ENCODE results near the gene ZAP70. TPM values are rescaled to one million over a fixed set of nuclear protein-coding genes. Genes with fewer than 3 reads are reported as not detected.

ZAP70 gene
- total and polyA plus RNA-seq, 5 donors, result 0.62 to 1.5 (median 1.2) TPM

GRCh38 chr2:97774425-97774824 lies 61.0 kb downstream of the ZAP70 start:
- no peak overlapping the region for H3K4me3 ChIP-seq (ENCODE audit: low read length)
- H3K4me1 ChIP-seq (ENCODE audit: control insufficient read depth, insufficient read depth, low read length), result no peaks in the 10 kb centered on the region
- ATAC-seq (peak; percentile 36 to 74), DNase-seq (no peak)
- intact Hi-C loops (cut with DNase I), result no loop called here
- no peaks in the 10 kb centered on the region for H3K27me3 ChIP-seq (ENCODE audit: control insufficient read depth, insufficient read depth)
- H3K27ac ChIP-seq (ENCODE audit: low read length), result no peak overlapping the region
- WGBS, result 43% methylated on average over 7 of the region's 7 CpGs
- no peaks in the 10 kb centered on the region for H3K9me3 ChIP-seq (ENCODE audit: control insufficient read depth, low read length)

GRCh38 chr2:97775074-97775473 lies 61.7 kb downstream of the ZAP70 start:
- Histone ChIP-seq H3K4me1 (ENCODE audit: control insufficient read depth, insufficient read depth, low read length) (no peaks in the 10 kb centered on the region), H3K9me3 (ENCODE audit: control insufficient read depth, low read length) (no peaks in the 10 kb centered on the region), H3K4me3 (ENCODE audit: low read length) (no peak overlapping the region), H3K27me3 (ENCODE audit: control insufficient read depth, insufficient read depth) (no peaks in the 10 kb centered on the region), H3K27ac (ENCODE audit: low read length) (no peak overlapping the region)
- intact Hi-C loops (cut with DNase I), result no loop called here
- ATAC-seq (peak; percentile 27 to 73), DNase-seq (no peak)
- 65% methylated on average over 11 of the region's 11 CpGs for WGBS

GRCh38 chr2:97779141-97779540 lies 65.8 kb downstream of the ZAP70 start:
- ATAC-seq (no peak), DNase-seq (no peak)
- Histone ChIP-seq H3K27me3 (ENCODE audit: control insufficient read depth, insufficient read depth) (no peaks in the 10 kb centered on the region), H3K27ac (ENCODE audit: low read length) (no peak overlapping the region), H3K9me3 (ENCODE audit: control insufficient read depth, low read length) (no peaks in the 10 kb centered on the region), H3K4me1 (ENCODE audit: control insufficient read depth, insufficient read depth, low read length) (peaks cover 3% of the 10 kb centered on the region), H3K4me3 (ENCODE audit: low read length) (no peak overlapping the region)
- 75% methylated on average over 4 of the region's 4 CpGs for WGBS
- intact Hi-C loops (cut with DNase I), result no loop called here

GRCh38 chr2:97781981-97782380 lies 68.6 kb downstream of the ZAP70 start:
- 74% methylated on average over 4 of the region's 4 CpGs for WGBS
- H3K9me3 ChIP-seq (ENCODE audit: control insufficient read depth, low read length), result no peaks in the 10 kb centered on the region
- H3K27ac ChIP-seq (ENCODE audit: low read length), result no peak overlapping the region
- peak; percentile 74 to 82 for ATAC-seq
- intact Hi-C loops (cut with DNase I), result no loop called here
- no peak for DNase-seq
- peaks cover 3% of the 10 kb centered on the region for H3K4me1 ChIP-seq (ENCODE audit: control insufficient read depth, insufficient read depth, low read length)
- H3K4me3 ChIP-seq (ENCODE audit: low read length), result no peak overlapping the region
- H3K27me3 ChIP-seq (ENCODE audit: control insufficient read depth, insufficient read depth), result no peaks in the 10 kb centered on the region

- intact Hi-C loops (cut with DNase I), result no loop called here
- H3K4me1 ChIP-seq (ENCODE audit: control insufficient read depth, insufficient read depth, low read length), result peaks cover 3% of the 10 kb centered on the region
- no peak for DNase-seq
Measured at GRCh38 chr2:97784953-97785352, 71.6 kb downstream of the ZAP70 start.

GRCh38 chr2:97785818-97786217 lies 72.4 kb downstream of the ZAP70 start:
- H3K4me1 ChIP-seq (ENCODE audit: control insufficient read depth, insufficient read depth, low read length), result peaks cover 3% of the 10 kb centered on the region
- DNase-seq (no peak), ATAC-seq (no peak)
- H3K27me3 ChIP-seq (ENCODE audit: control insufficient read depth, insufficient read depth), result no peaks in the 10 kb centered on the region
- H3K9me3 ChIP-seq (ENCODE audit: control insufficient read depth, low read length), result no peaks in the 10 kb centered on the region
- H3K27ac ChIP-seq (ENCODE audit: low read length), result no peak overlapping the region
- no peak overlapping the region for H3K4me3 ChIP-seq (ENCODE audit: low read length)
- 90% methylated on average over 2 of the region's 2 CpGs for WGBS
- intact Hi-C loops (cut with DNase I), result no loop called here

More at GRCh38 chr2:97784953-97785352, 71.6 kb downstream of the ZAP70 start:
- no peaks in the 10 kb centered on the region for H3K27me3 ChIP-seq (ENCODE audit: control insufficient read depth, insufficient read depth)
- no peak overlapping the region for H3K4me3 ChIP-seq (ENCODE audit: low read length)
- ATAC-seq, result no peak
- no peaks in the 10 kb centered on the region for H3K9me3 ChIP-seq (ENCODE audit: control insufficient read depth, low read length)
- H3K27ac ChIP-seq (ENCODE audit: low read length), result no peak overlapping the region

- intact Hi-C loops (cut with DNase I), result no loop called here
- peak; percentile 29 to 41 for ATAC-seq
- Histone ChIP-seq H3K9me3 (ENCODE audit: control insufficient read depth, low read length) (no peaks in the 10 kb centered on the region), H3K27me3 (ENCODE audit: control insufficient read depth, insufficient read depth) (no peaks in the 10 kb centered on the region), H3K4me3 (ENCODE audit: low read length) (no peak overlapping the region), H3K4me1 (ENCODE audit: control insufficient read depth, insufficient read depth, low read length) (no peaks in the 10 kb centered on the region), H3K27ac (ENCODE audit: low read length) (no peak overlapping the region)
- no peak for DNase-seq
- 83% methylated on average over 7 of the region's 7 CpGs for WGBS
Measured at GRCh38 chr2:97788986-97789644, 75.7 kb downstream of the ZAP70 start.

Other genes starting within 250 kb of the ZAP70 start
- gene ANKRD36B, start 123.7 kb upstream of the ZAP70 start, total RNA-seq, result 1 to 10 TPM; 7.5 to 9.3 (median 8.8) TPM
- 4.8 TPM for gene ANKRD36B, start 123.7 kb upstream of the ZAP70 start, polyA plus RNA-seq
- gene COX5B, start 67.5 kb upstream of the ZAP70 start, total RNA-seq, result 1,000 to 10,000 TPM in 3 of 4 donors, 100 to 1,000 TPM in 1; 893 to 1,145 (median 1,032) TPM
- 2,498 TPM for gene COX5B, start 67.5 kb upstream of the ZAP70 start, polyA plus RNA-seq
- 10 to 100 TPM; 60.0 to 71.5 (median 65.7) TPM for gene ACTR1B, start 49.5 kb upstream of the ZAP70 start, total RNA-seq
- gene ACTR1B, start 49.5 kb upstream of the ZAP70 start, polyA plus RNA-seq, result 57.4 TPM
- 1 to 10 TPM; 3.8 to 8.3 (median 4.5) TPM for gene C2orf92, start 43.9 kb upstream of the ZAP70 start, total RNA-seq
- gene C2orf92, start 43.9 kb upstream of the ZAP70 start, polyA plus RNA-seq, result 7.4 TPM

Measured in right cardiac atrium (tissue), 5 donors.